Aorta (tissue), 5 donors: ENCODE results near the gene CD84. TPM values are rescaled to one million over a fixed set of nuclear protein-coding genes. Genes with fewer than 3 reads are reported as not detected.
"Not testable (repeated sequence)": the region's sequence is repeated elsewhere in the genome, so short reads cannot be mapped to it uniquely, and the experiment has no call there.

ENCODE experiments used
- ATAC-seq: fragments of 200-7000 bp; cut with Tn5 transposase; one replicate; pipeline ENCODE4 v1.9.1; 2022; ENCODE audit warnings: moderate library complexity; ENCODE audit not compliant: low FRiP score
- DNase-seq, 2 donors: peaks; one replicate each; pipeline ENCODE4 v3.0.0-alpha.2; 2020
- H3K27ac ChIP-seq, 2 donors: one replicate each; pipeline ENCODE4 v1.5.1; 2013; ENCODE audit warnings: low read length in 2 of 2, mild to moderate bottlenecking in 2 of 2, moderate library complexity in 2 of 2, control low read depth in 1 of 2, inconsistent platforms in 1 of 2, low read depth in 1 of 2
- H3K27me3 ChIP-seq, 2 donors: one replicate each; pipeline ENCODE4 v1.6.1; 2013; ENCODE audit warnings: control low read depth in 1 of 2, low read length in 1 of 2, mild to moderate bottlenecking in 1 of 2, moderate library complexity in 1 of 2; ENCODE audit not compliant: insufficient read depth in 2 of 2, control insufficient read depth in 1 of 2
- H3K36me3 ChIP-seq, 2 donors: one replicate each; pipeline ENCODE4 v1.6.1; 2013; ENCODE audit warnings: control low read depth in 1 of 2, low read length in 1 of 2, mild to moderate bottlenecking in 1 of 2; ENCODE audit not compliant: insufficient read depth in 2 of 2, control insufficient read depth in 1 of 2
- H3K4me1 ChIP-seq, 2 donors: one replicate each; pipeline ENCODE4 v1.6.1; 2013; ENCODE audit warnings: low read length in 2 of 2, control low read depth in 1 of 2, mild to moderate bottlenecking in 1 of 2, moderate library complexity in 1 of 2; ENCODE audit not compliant: insufficient read depth in 2 of 2, control insufficient read depth in 1 of 2
- H3K4me3 ChIP-seq, 2 donors: one replicate each; pipeline ENCODE4 v1.5.1; 2013; ENCODE audit warnings: low read length in 2 of 2, control low read depth in 1 of 2, mild to moderate bottlenecking in 1 of 2
- H3K9me3 ChIP-seq: one replicate; pipeline ENCODE4 v1.6.1; 2013; ENCODE audit warnings: mild to moderate bottlenecking, low read length; ENCODE audit not compliant: control insufficient read depth
- WGBS, 2 donors: extraction: QIAGEN DNeasy Blood & Tissue Kit; methylation state at CpG; one replicate each; pipeline ENCODE4 v1.1.7; 2013; 5-methylcytosine and 5-hydroxymethylcytosine counted together
- intact Hi-C, 2 donors: fragments of 100-400 bp; cut with DNase I; formaldehyde crosslinking; loops; one replicate each; pipeline versions ENCODE4 v1.14.2 to v1.15.0; 2022
- long read RNA-seq, 2 donors: library from polyadenylated mRNA; unstranded; transcript quantifications; one replicate each; pipeline ENCODE4 v2.0.0, GENCODE V29; 2020 to 2021
- polyA plus RNA-seq, 2 donors: library from polyadenylated mRNA; stranded (reverse); fragments of 200-250 nt; gene quantifications; one replicate each; pipeline ENCODE4 v1.2.3, GENCODE V29; 2013
- total RNA-seq, 2 donors: library from RNA; stranded (reverse); fragmentation: NEBNext Ultra II Directional; extraction: Animal tissue kit (Norgen Biotek cat#: 25700); gene quantifications; one replicate each; pipeline ENCODE4 v1.2.1, GENCODE V29; 2021
- donor health status: healthy with polysubstance abuse.
- donor health status: Bipolar disorder and iron deficiency.
- donor health status: DM: no; HTN: no; CAD: no.
- donor health status: DM: no; HTN: no; CAD: no.
- donor health status: DM: yes; HTN: yes; CAD: no.

CD84 gene
- total RNA-seq (10 to 100 TPM; 10.8 to 22.9 TPM), polyA plus RNA-seq (1 to 10 TPM in 1 of 2 donors, under 1 TPM in 1; 0.41 to 4.1 TPM)
- long read RNA-seq, donor 1, full-length matches to known transcripts, result 3 of 5 reads
- long read RNA-seq, donor 1, partial matches to known transcripts, result 0 of 5 reads
- long read RNA-seq, donor 1, other reads (novel, unspliced or antisense), result 2 of 5 reads
- long read RNA-seq, donor 2, full-length matches to known transcripts, result 3 of 6 reads
- long read RNA-seq, donor 2, partial matches to known transcripts, result 1 of 6 reads
- long read RNA-seq, donor 2, other reads (novel, unspliced or antisense), result 2 of 6 reads

DNA sequence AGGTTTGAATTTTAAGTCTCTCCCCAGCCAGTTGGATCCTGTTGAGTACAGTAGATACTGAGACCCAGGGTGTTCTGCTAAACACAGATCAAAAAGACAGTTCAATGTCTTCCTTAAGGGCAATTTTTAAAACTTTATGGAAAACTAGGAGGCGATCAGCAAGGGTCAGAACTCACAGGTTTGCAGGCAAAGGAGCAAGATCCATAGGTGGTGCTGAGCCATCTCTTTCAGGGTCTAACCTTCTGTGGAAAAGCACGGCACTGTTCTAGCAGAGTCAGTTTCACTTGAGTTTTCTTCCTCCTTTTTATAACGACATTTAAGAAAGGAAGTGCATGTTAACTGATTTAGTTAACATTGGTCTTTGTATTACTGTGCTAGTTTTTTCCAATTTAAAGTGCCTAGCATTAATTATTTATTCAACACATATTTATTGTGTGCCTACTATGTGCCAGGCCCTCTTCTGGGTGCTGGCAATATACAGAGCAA, at the start of gene CD84:
CD84 (minus strand) TSS at position 281 of the 486 bp plus-strand sequence; CDS start at position 222, 59 bp downstream.
- Histone ChIP-seq H3K4me1 (no peaks in the 10 kb centered on the region), H3K36me3 (no peaks in the 10 kb centered on the region), H3K4me3 (no peak within 1 kb of the TSS), H3K27ac (no peak within 1 kb of the TSS), H3K27me3 (no peaks in the 10 kb centered on the region), H3K9me3 (peaks cover 1% of the 10 kb centered on the region)
- DNase-seq (no peak), ATAC-seq (no peak)
- 63 to 65% methylated on average over 3 of the region's 3 CpGs for WGBS, 2 donors
- intact Hi-C loops, result no loop called here

- no peak for DNase-seq
- 64 to 72% methylated on average over 8 of the region's 8 CpGs for WGBS, 2 donors
- ATAC-seq, result no peak
- Histone ChIP-seq H3K4me1 (no peaks in the 10 kb centered on the region), H3K9me3 (peaks cover 3% of the 10 kb centered on the region), H3K4me3 (no peak overlapping the region), H3K36me3 (no peaks in the 10 kb centered on the region), H3K27me3 (no peaks in the 10 kb centered on the region), H3K27ac (no peak overlapping the region)
- intact Hi-C loops, result no loop called here
Measured at GRCh38 chr1:160628799-160629263, 49.5 kb upstream of the CD84 start.

DNA sequence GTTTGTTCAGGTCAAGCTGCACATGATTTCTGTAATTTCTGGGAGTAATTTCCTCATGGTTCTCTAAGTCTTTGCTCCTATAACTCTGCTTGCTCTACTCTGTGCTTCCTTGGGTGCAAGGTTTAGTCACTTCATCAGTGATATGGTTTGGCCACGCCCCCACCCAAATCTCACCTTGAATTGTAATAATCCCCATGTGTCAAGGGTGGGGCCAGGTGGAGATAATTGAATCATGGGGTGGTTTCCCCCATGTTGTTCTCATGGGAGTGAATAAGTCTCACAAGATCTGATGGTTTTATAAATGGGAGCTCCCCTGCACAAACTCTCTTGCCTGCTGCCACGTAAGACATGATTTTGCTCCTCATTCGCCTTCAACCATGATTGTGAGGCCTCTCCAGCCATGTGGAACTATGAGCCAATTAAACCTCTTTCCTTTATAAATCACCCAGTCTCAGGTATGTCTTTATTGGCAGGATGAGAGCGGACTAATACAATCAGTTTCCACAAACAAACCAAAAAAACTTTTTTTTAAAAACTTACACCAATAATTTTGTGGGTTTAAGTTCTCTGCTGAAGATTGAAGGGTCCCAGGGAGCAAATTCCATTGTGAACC, 48.5 kb upstream of the CD84 start:
- H3K9me3 ChIP-seq, H3K36me3 ChIP-seq, H3K4me1 ChIP-seq, DNase-seq, H3K4me3 ChIP-seq, ATAC-seq, intact Hi-C loops, H3K27me3 ChIP-seq, H3K27ac ChIP-seq: not testable (repeated sequence)
- WGBS, 2 donors, result 84 to 86% methylated on average over 4 of the region's 4 CpGs

DNA sequence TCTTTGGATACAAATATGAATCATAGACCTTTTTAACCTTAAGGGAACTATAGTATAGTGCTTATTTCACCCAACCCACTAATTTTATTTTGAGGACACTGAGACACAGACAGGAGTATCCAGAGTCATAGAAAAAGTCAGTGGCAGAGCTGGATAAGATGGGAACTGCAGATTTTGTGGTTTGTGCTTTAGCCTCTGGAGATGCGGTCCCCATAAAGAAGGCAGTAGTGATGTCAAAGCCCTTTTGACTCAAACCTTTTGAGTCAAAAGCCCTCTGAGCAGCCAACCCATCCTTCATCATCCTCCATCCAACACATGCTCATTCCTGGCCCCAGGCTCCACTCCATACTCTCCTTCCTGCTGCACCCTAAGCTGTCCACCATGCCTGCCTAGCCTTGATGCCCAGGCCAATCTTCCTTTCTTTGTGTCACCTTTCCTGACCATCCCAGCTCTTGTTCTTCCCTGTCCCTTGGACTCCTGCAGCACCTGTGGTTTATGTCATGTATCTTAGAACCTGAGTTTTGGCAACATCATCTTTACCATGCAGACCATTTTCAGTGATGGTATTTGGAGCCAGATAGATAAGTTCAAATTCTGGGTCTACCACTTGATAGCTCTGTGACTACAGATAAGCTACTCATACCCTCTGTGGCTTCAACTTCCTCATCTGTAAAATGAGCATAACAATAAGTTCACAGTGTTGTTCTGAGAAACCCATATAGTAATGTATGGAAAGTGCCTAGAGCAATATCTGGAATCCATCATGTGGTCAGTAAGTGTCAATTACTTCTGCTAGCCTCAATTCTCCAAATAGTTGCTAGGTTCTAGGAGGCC, 47.4 kb upstream of the CD84 start:
- ATAC-seq, result no peak
- H3K4me3 ChIP-seq, result no peak overlapping the region
- H3K9me3 ChIP-seq, result no peaks in the 10 kb centered on the region
- no peaks in the 10 kb centered on the region for H3K36me3 ChIP-seq
- H3K27me3 ChIP-seq, result no peaks in the 10 kb centered on the region
- 100% methylated on average over 1 of the region's 1 CpG for WGBS, 2 donors
- no peak for DNase-seq
- no peak overlapping the region for H3K27ac ChIP-seq
- intact Hi-C loops, result no loop called here
- H3K4me1 ChIP-seq, result no peaks in the 10 kb centered on the region

DNA sequence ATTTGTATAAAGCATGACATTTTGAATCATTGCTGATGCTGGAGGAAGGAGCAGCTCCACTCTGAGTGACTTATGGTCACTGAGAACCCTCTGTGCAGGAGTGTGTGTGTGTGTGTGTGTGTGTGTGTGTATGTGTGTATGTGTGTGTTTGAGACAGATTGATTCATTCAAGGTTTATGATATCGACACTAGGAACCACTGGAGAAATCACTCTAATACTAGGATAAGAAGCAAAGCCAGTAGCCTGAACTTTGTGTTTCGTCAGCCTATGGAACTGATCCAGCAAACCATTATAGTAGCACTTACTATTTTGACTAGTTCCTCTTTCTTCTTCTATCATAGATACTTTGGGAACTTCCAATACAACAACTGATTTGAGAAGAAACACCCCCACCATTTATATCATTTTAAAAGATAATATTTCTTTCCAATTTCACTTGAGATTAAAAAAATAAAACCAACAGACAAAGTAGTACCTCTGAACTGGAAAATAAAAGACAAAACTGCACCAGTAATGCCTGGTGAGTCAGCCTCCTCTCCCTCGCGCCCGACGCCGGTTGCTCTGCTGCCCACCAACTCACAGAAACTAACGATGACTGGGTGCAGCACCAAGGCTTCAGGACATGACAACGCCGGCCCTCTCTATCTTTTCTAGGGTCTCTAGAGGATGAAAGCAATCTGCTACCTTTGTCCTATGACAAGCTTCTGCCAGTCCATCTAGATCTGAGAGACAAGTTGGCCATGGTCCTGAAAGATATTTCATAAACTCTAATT, 46.6 kb upstream of the CD84 start:
- H3K9me3 ChIP-seq, result no peaks in the 10 kb centered on the region
- ATAC-seq, result no peak
- no peaks in the 10 kb centered on the region for H3K4me1 ChIP-seq
- 82 to 84% methylated on average over 10 of the region's 10 CpGs for WGBS, 2 donors
- no peak for DNase-seq
- H3K27me3 ChIP-seq, result no peaks in the 10 kb centered on the region
- H3K36me3 ChIP-seq, result no peaks in the 10 kb centered on the region
- H3K27ac ChIP-seq, result no peak overlapping the region
- H3K4me3 ChIP-seq, result no peak overlapping the region
- intact Hi-C loops, result no loop called here

DNA sequence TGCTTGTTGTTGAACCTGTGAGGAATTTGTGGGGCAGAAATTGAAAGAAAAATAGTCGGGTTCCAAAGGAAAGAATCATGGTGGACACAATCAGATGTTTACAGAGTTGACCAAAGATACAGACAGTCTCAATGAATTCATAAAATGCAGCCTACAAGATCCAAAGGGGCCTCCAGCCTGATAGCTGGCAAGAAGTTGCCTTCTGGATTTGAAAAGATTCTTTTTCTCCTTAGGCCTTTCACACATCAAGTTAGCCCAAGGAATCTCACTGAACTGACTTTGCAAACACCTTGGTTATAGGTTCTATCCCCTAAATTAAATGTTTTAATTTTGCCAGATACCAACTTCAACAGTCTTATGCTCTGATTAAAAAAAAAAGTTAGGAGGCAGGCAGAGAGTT, 46.0 kb upstream of the CD84 start:
- ATAC-seq (no peak), DNase-seq (no peak)
- 56 to 64% methylated on average over 1 of the region's 1 CpG for WGBS, 2 donors
- H3K27me3 ChIP-seq, result no peaks in the 10 kb centered on the region
- H3K27ac ChIP-seq, result no peak overlapping the region
- H3K36me3 ChIP-seq, result no peaks in the 10 kb centered on the region
- intact Hi-C loops, result no loop called here
- no peaks in the 10 kb centered on the region for H3K4me1 ChIP-seq
- no peaks in the 10 kb centered on the region for H3K9me3 ChIP-seq
- no peak overlapping the region for H3K4me3 ChIP-seq

- H3K36me3 ChIP-seq, result no peaks in the 10 kb centered on the region
- ATAC-seq (no peak), DNase-seq (no peak)
- H3K4me1 ChIP-seq, result no peaks in the 10 kb centered on the region
- no peaks in the 10 kb centered on the region for H3K27me3 ChIP-seq
- WGBS, 2 donors, result 48 to 50% methylated on average over 3 of the region's 3 CpGs
- intact Hi-C loops, result no loop called here
- no peaks in the 10 kb centered on the region for H3K9me3 ChIP-seq
- H3K4me3 ChIP-seq, result no peak overlapping the region
- no peak overlapping the region for H3K27ac ChIP-seq
Measured at GRCh38 chr1:160624464-160624863, 45.2 kb upstream of the CD84 start.

GRCh38 chr1:160623862-160624261, 44.6 kb upstream of the CD84 start:
- Histone ChIP-seq H3K27ac (no peak overlapping the region), H3K27me3 (no peaks in the 10 kb centered on the region), H3K4me1 (no peaks in the 10 kb centered on the region), H3K9me3 (no peaks in the 10 kb centered on the region), H3K4me3 (no peak overlapping the region), H3K36me3 (no peaks in the 10 kb centered on the region)
- intact Hi-C loops, result no loop called here
- 10 to 27% methylated on average over 1 of the region's 1 CpG for WGBS, 2 donors
- ATAC-seq (no peak), DNase-seq (no peak)
